ENCODE results near the gene STX1B. TPM values are rescaled to one million over a fixed set of nuclear protein-coding genes. Genes with fewer than 3 reads are reported as not detected.

Gene STX1B
- total RNA-seq, 1 donor from 2014 or later = 11.0 TPM

DNA sequence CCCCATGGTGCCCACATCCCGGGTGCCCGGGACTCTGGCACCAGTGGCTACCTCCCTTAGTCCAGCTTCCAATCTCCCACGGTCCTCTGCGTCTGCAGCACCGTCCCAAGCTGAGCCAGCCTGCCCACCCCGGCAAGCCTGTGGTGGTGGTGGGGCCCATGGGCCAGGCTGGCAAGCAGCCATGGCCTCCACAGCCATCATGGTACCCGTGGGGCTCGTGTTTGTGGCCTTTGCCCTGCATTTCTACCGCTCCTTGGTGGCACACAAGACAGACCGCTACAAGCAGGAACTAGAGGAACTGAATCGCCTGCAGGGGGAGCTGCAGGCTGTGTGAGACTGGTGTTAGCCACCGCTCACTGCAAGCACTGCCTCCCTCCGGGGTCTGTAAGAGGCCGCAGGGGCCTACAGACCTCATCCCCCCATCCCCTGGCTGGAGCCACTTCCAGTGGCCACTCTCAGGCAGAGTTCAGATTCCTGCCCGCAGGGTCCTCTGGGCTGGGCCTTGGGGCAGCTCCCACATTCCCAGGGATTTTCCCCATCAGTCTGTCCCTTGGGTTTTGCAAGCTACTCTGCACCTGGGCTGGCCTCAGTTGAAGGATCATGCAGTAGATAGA, 56.8 kb downstream of the STX1B start:
- Histone ChIP-seq H3K4me3 (ENCODE audit: insufficient read depth, low read depth, low read length) (no peak overlapping the region), H3K4me1 (ENCODE audit: insufficient read depth, low read length) (peaks cover 21% of the 10 kb centered on the region), H3K4me2 (ENCODE audit: low read length) (no peak overlapping the region), H3K79me2 (ENCODE audit: insufficient read depth, low read length) (peaks cover 4% of the 10 kb centered on the region), H2AFZ (ENCODE audit: low read depth, low read length) (no peak overlapping the region), H3K36me3 (ENCODE audit: insufficient read depth, low read length) (no peaks in the 10 kb centered on the region), H3K9ac (ENCODE audit: low read length) (no peak overlapping the region), H4K20me1 (ENCODE audit: insufficient read depth, low read length) (peaks cover 18% of the 10 kb centered on the region), H3K27me3 (ENCODE audit: insufficient read depth, low read length) (no peaks in the 10 kb centered on the region), H3K9me3 (ENCODE audit: insufficient read depth, low read depth, low read length) (no peaks in the 10 kb centered on the region), H3K27ac (ENCODE audit: low read depth, low read length) (no peak overlapping the region)
- H3K27ac Mint-ChIP-seq (ENCODE audit: unreplicated experiment) = peak overlapping the region; percentile 41
- FAIRE-seq (no peak), DNase-seq (ENCODE audit: low read depth) (peak; percentile 48)
- peak overlapping the region; percentile 45 for H3K4me3 Mint-ChIP-seq (ENCODE audit: unreplicated experiment)
- peaks cover 2% of the 10 kb centered on the region for H3K4me1 Mint-ChIP-seq (ENCODE audit: low read depth, unreplicated experiment)
- no peaks in the 10 kb centered on the region for H3K9me3 Mint-ChIP-seq (ENCODE audit: unreplicated experiment)
- no peak for TF ChIP-seq EZH2 (IDR thresholded peaks at IDR 0.05; ENCODE audit: insufficient read depth, low read length)
- TF ChIP-seq, protein P1, sequence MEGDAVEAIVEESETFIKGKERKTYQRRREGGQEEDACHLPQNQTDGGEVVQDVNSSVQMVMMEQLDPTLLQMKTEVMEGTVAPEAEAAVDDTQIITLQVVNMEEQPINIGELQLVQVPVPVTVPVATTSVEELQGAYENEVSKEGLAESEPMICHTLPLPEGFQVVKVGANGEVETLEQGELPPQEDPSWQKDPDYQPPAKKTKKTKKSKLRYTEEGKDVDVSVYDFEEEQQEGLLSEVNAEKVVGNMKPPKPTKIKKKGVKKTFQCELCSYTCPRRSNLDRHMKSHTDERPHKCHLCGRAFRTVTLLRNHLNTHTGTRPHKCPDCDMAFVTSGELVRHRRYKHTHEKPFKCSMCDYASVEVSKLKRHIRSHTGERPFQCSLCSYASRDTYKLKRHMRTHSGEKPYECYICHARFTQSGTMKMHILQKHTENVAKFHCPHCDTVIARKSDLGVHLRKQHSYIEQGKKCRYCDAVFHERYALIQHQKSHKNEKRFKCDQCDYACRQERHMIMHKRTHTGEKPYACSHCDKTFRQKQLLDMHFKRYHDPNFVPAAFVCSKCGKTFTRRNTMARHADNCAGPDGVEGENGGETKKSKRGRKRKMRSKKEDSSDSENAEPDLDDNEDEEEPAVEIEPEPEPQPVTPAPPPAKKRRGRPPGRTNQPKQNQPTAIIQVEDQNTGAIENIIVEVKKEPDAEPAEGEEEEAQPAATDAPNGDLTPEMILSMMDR (IDR thresholded peaks at IDR 0.05; ENCODE audit: insufficient read depth, low read depth, low read length) = peak; percentile 70
- peaks cover 2% of the 10 kb centered on the region for H3K36me3 Mint-ChIP-seq (ENCODE audit: low read depth, unreplicated experiment)
- no peaks in the 10 kb centered on the region for H3K27me3 Mint-ChIP-seq (ENCODE audit: low read depth, unreplicated experiment)

DNA sequence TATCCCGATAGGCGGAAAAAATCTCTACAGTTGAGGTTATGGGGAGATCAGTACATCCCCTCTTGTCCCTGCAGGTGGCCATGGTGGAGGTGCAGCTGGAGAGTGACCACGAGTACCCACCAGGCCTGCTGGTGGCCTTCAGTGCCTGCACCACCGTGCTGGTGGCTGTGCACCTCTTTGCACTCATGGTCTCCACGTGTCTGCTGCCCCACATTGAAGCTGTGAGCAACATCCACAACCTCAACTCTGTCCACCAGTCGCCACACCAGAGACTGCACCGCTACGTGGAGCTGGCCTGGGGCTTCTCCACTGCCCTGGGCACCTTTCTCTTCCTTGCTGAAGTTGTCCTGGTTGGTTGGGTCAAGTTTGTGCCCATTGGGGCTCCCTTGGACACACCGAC, 57.3 kb downstream of the STX1B start:
- DNase-seq (ENCODE audit: low read depth) (no peak), FAIRE-seq (no peak)
- Histone ChIP-seq H3K9me3 (ENCODE audit: insufficient read depth, low read depth, low read length) (no peaks in the 10 kb centered on the region), H4K20me1 (ENCODE audit: insufficient read depth, low read length) (peaks cover 14% of the 10 kb centered on the region), H3K4me1 (ENCODE audit: insufficient read depth, low read length) (peaks cover 19% of the 10 kb centered on the region), H2AFZ (ENCODE audit: low read depth, low read length) (no peak overlapping the region), H3K27ac (ENCODE audit: low read depth, low read length) (no peak overlapping the region), H3K79me2 (ENCODE audit: insufficient read depth, low read length) (no peaks in the 10 kb centered on the region), H3K36me3 (ENCODE audit: insufficient read depth, low read length) (no peaks in the 10 kb centered on the region), H3K4me2 (ENCODE audit: low read length) (no peak overlapping the region), H3K4me3 (ENCODE audit: insufficient read depth, low read depth, low read length) (no peak overlapping the region), H3K9ac (ENCODE audit: low read length) (no peak overlapping the region), H3K27me3 (ENCODE audit: insufficient read depth, low read length) (no peaks in the 10 kb centered on the region)
- Mint-ChIP-seq H3K36me3 (ENCODE audit: low read depth, unreplicated experiment) (no peaks in the 10 kb centered on the region), H3K27me3 (ENCODE audit: low read depth, unreplicated experiment) (no peaks in the 10 kb centered on the region), H3K27ac (ENCODE audit: unreplicated experiment) (no peak overlapping the region), H3K9me3 (ENCODE audit: unreplicated experiment) (no peaks in the 10 kb centered on the region), H3K4me1 (ENCODE audit: low read depth, unreplicated experiment) (peaks cover 2% of the 10 kb centered on the region), H3K4me3 (ENCODE audit: unreplicated experiment) (no peak overlapping the region)
- TF ChIP-seq, protein P1 (IDR thresholded peaks at IDR 0.05; ENCODE audit: insufficient read depth, low read depth, low read length) = no peak
- no peak for TF ChIP-seq EZH2 (IDR thresholded peaks at IDR 0.05; ENCODE audit: insufficient read depth, low read length)

DNA sequence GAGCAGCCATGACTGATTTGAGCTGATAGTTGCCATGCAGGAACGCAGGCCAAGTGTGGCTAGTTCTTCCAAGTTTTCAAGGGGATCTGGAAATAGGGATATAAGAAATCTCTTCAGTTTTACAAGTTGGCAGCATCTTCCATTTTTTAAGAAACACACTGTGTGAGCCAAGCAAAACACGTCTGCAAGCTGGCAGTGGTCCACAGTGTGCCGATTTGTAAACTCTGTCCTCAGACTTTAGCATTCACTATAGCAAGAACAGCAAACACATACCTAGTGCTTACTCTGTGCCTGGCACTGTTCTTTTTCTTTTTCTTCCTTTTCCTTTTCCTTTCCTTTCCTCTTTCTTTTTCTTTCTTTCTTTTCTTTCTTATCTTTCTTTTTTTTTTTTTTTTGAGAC, 58.7 kb downstream of the STX1B start:
- H3K27me3 ChIP-seq (ENCODE audit: insufficient read depth, low read length) = no peaks in the 10 kb centered on the region
- H3K27ac ChIP-seq (ENCODE audit: low read depth, low read length) = no peak overlapping the region
- Mint-ChIP-seq H3K36me3 (ENCODE audit: low read depth, unreplicated experiment) (no peaks in the 10 kb centered on the region), H3K27ac (ENCODE audit: unreplicated experiment) (no peak overlapping the region), H3K27me3 (ENCODE audit: low read depth, unreplicated experiment) (no peaks in the 10 kb centered on the region), H3K4me3 (ENCODE audit: unreplicated experiment) (peak overlapping the region; percentile 14), H3K4me1 (ENCODE audit: low read depth, unreplicated experiment) (peaks cover 2% of the 10 kb centered on the region), H3K9me3 (ENCODE audit: unreplicated experiment) (no peaks in the 10 kb centered on the region)
- H3K36me3 ChIP-seq (ENCODE audit: insufficient read depth, low read length) = no peaks in the 10 kb centered on the region
- no peak overlapping the region for H3K4me2 ChIP-seq (ENCODE audit: low read length)
- H2AFZ ChIP-seq (ENCODE audit: low read depth, low read length) = no peak overlapping the region
- H3K9me3 ChIP-seq (ENCODE audit: insufficient read depth, low read depth, low read length) = no peaks in the 10 kb centered on the region
- no peak for TF ChIP-seq EZH2 (IDR thresholded peaks at IDR 0.05; ENCODE audit: insufficient read depth, low read length)
- TF ChIP-seq, protein P1 (IDR thresholded peaks at IDR 0.05; ENCODE audit: insufficient read depth, low read depth, low read length) = no peak
- H3K79me2 ChIP-seq (ENCODE audit: insufficient read depth, low read length) = no peaks in the 10 kb centered on the region
- H3K4me3 ChIP-seq (ENCODE audit: insufficient read depth, low read depth, low read length) = no peak overlapping the region
- H3K9ac ChIP-seq (ENCODE audit: low read length) = no peak overlapping the region
- H3K4me1 ChIP-seq (ENCODE audit: insufficient read depth, low read length) = peaks cover 19% of the 10 kb centered on the region
- DNase-seq (ENCODE audit: low read depth) = peak; percentile 48
- FAIRE-seq = no peak
- peaks cover 14% of the 10 kb centered on the region for H4K20me1 ChIP-seq (ENCODE audit: insufficient read depth, low read length)

All from astrocyte (in vitro differentiated cells and primary cell).